Neural progenitor cell (in vitro differentiated cells): Measurements from ENCODE around the gene OR4S2.

Experiments used
- EZH2 ChIP-seq: fragments of 200-600 bp; sonication (generic); IDR thresholded peaks from 2 replicates; pipeline ENCODE4 v1.6.1; 2017; ENCODE audit warnings: antibody characterized with exemption, mild to moderate bottlenecking, moderate library complexity
- TF ChIP-seq, protein P1 (sequence below): fragments of 200-600 bp; sonication (generic); IDR thresholded peaks from 2 replicates; pipeline ENCODE4 v1.5.1; 2017; ENCODE audit warnings: antibody characterized with exemption, mild to moderate bottlenecking

DNA sequence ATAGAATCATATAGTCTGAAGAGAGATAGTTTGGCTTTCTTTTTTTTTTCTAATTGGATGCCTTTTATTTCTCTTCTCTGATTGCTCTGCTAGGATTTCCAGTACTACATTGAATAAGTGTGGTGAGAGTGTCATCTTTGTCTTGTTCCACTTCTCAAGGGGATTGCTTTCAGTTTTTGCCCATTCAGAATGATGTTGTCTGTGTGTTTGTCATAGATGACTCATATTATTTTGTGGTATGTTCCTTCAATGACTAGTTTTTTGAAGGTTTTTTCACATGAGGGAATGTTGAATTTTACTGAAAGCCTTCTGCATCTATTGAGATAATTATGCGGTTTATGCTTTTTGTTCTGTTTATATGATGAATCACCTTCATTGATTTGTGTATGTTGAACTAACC, 23.6 kb upstream of the OR4S2 start:
- TF ChIP-seq, protein P1, sequence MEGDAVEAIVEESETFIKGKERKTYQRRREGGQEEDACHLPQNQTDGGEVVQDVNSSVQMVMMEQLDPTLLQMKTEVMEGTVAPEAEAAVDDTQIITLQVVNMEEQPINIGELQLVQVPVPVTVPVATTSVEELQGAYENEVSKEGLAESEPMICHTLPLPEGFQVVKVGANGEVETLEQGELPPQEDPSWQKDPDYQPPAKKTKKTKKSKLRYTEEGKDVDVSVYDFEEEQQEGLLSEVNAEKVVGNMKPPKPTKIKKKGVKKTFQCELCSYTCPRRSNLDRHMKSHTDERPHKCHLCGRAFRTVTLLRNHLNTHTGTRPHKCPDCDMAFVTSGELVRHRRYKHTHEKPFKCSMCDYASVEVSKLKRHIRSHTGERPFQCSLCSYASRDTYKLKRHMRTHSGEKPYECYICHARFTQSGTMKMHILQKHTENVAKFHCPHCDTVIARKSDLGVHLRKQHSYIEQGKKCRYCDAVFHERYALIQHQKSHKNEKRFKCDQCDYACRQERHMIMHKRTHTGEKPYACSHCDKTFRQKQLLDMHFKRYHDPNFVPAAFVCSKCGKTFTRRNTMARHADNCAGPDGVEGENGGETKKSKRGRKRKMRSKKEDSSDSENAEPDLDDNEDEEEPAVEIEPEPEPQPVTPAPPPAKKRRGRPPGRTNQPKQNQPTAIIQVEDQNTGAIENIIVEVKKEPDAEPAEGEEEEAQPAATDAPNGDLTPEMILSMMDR: no peak
- no peak for TF ChIP-seq EZH2
